ENCODE measurements around the gene OTOP3. TPM values are rescaled to one million over a fixed set of nuclear protein-coding genes. Genes with fewer than 3 reads are reported as not detected.

OTOP3 gene
- total RNA-seq, 1 experiment from 2014 or later = not detected

DNA sequence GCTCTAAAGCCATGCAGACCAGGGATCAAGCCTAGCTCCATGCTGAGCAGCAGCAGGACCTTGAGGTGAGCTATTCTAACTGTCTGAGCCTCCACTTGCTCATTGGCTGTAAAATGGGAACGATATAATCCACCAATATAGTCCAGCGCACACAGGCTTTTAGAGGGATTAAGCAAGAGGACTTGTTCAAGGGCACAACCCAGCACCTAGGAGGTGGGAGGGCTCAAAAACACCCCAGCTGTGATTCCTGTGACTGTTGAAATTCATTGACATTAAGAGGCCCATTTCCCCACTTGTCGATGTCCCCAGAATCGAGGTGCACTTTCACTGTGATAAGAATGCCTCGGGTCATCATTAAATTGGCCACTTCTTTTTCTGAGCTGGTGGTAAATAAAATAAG lies 16.8 kb upstream of the OTOP3 start:
- no peak for TF ChIP-seq EZH2 (IDR thresholded peaks at IDR 0.05; ENCODE audit: low read length, unreplicated experiment)
- TF ChIP-seq, protein P1, sequence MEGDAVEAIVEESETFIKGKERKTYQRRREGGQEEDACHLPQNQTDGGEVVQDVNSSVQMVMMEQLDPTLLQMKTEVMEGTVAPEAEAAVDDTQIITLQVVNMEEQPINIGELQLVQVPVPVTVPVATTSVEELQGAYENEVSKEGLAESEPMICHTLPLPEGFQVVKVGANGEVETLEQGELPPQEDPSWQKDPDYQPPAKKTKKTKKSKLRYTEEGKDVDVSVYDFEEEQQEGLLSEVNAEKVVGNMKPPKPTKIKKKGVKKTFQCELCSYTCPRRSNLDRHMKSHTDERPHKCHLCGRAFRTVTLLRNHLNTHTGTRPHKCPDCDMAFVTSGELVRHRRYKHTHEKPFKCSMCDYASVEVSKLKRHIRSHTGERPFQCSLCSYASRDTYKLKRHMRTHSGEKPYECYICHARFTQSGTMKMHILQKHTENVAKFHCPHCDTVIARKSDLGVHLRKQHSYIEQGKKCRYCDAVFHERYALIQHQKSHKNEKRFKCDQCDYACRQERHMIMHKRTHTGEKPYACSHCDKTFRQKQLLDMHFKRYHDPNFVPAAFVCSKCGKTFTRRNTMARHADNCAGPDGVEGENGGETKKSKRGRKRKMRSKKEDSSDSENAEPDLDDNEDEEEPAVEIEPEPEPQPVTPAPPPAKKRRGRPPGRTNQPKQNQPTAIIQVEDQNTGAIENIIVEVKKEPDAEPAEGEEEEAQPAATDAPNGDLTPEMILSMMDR (conservative IDR thresholded peaks at IDR 0.05; ENCODE audit: low read depth, low read length) = no peak
- TF ChIP-seq EZH2phosphoT487 (IDR thresholded peaks at IDR 0.05; ENCODE audit: borderline replicate concordance, low read length) = no peak
- DNase-seq = no peak
- no peaks in the 10 kb centered on the region; the same call in 1 of the 2 replicates for H3K4me1 ChIP-seq (ENCODE audit: insufficient read depth, low read length)
- no peaks in the 10 kb centered on the region for H4K20me1 ChIP-seq (ENCODE audit: low read length)
- POLR2A ChIA-PET (ENCODE audit: unreplicated experiment) = no interaction called here
- ATAC-seq = no peak
- intact Hi-C loops (cut with micrococcal nuclease) = no loop called here
- H3F3A ChIP-seq (ENCODE audit: low read length, unreplicated experiment) = no peaks in the 10 kb centered on the region
- H3K9me3 ChIP-seq (ENCODE audit: low read length) = no peaks in the 10 kb centered on the region
- H3K9ac ChIP-seq (ENCODE audit: low read length) = no peak overlapping the region
- H3K79me2 ChIP-seq (ENCODE audit: low read length) = no peaks in the 10 kb centered on the region
- peaks cover 15% of the 10 kb centered on the region for H3K27me3 ChIP-seq (ENCODE audit: low read length)
- no peaks in the 10 kb centered on the region for H3K36me3 ChIP-seq (ENCODE audit: low read depth, low read length)
- no TSS peak for BruUV-seq (replicated peaks)
- no peak overlapping the region for H3K27ac ChIP-seq (ENCODE audit: low read length)
- no peak overlapping the region for H3K4me3 ChIP-seq (ENCODE audit: low read length)
- no peak overlapping the region for H3K4me2 ChIP-seq (ENCODE audit: low read length)
- H3K9me2 ChIP-seq (replicated peaks; ENCODE audit: low read length) = no peaks in the 10 kb centered on the region
- CTCF ChIA-PET = no interaction called here
- H2AFZ ChIP-seq (ENCODE audit: low read length) = no peak overlapping the region

DNA sequence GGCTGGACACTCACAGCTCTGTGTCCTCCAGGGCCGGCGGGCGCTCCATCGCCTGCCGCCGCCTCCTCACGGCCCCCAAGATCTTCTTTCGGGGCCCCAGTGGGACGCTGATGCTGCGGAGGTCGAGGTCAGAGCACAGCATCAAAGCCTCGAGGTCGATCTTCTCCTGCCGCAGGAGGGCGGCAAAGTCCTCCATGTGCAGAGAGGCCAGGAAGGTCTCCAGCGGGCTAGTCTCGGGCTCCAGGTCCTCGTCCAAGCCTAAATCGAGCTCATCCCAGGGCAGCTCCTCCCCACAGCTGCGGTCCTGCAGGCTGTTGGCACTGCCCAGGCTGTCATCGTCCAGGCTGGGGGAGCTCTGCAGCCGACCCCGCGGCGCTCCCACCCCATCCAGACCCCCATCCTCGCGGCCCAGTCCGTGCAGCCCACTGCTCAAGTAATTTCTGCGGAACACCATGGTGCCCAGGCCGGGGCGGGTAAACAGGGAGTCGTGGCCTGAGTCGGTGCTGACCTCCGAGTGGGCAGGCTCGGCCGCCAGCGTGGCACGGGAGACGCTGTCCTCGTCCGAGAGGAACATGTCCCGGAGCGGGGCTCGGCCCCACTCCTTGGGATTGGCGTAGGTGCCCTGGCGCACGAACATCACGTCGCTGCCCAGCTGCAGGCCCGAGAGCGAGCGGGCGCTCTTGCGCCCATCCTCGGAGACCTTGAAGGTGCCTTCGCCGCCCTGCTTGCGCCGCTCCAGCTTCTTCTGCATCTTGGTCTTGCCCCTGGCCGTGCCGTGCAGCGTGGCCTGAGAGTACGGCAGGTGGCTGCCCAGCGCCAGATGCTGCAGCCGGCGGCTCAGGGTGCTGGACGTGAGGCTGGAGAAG lies 16.0 kb upstream of the OTOP3 start:
- H4K20me1 ChIP-seq (ENCODE audit: low read length) = no peaks in the 10 kb centered on the region
- no peak overlapping the region for H3K4me3 ChIP-seq (ENCODE audit: low read length)
- H2AFZ ChIP-seq (ENCODE audit: low read length) = no peak overlapping the region
- H3K4me2 ChIP-seq (ENCODE audit: low read length) = no peak overlapping the region
- H3K9me2 ChIP-seq (replicated peaks; ENCODE audit: low read length) = no peaks in the 10 kb centered on the region
- intact Hi-C loops (cut with micrococcal nuclease) = no loop called here
- H3K4me1 ChIP-seq (ENCODE audit: insufficient read depth, low read length) = no peaks in the 10 kb centered on the region; the same call in 1 of the 2 replicates
- no peaks in the 10 kb centered on the region for H3K9me3 ChIP-seq (ENCODE audit: low read length)
- peaks cover 23% of the 10 kb centered on the region for H3K27me3 ChIP-seq (ENCODE audit: low read length)
- ChIA-PET CTCF (no interaction called here), POLR2A (ENCODE audit: unreplicated experiment) (no interaction called here)
- H3F3A ChIP-seq (ENCODE audit: low read length, unreplicated experiment) = no peaks in the 10 kb centered on the region
- H3K79me2 ChIP-seq (ENCODE audit: low read length) = no peaks in the 10 kb centered on the region
- BruUV-seq (replicated peaks) = no TSS peak
- no peaks in the 10 kb centered on the region for H3K36me3 ChIP-seq (ENCODE audit: low read depth, low read length)
- no peak overlapping the region for H3K27ac ChIP-seq (ENCODE audit: low read length)
- DNase-seq = no peak
- no peak overlapping the region for H3K9ac ChIP-seq (ENCODE audit: low read length)
- ATAC-seq = no peak
- TF ChIP-seq EZH2 (IDR thresholded peaks at IDR 0.05; ENCODE audit: low read length, unreplicated experiment) = no peak

DNA sequence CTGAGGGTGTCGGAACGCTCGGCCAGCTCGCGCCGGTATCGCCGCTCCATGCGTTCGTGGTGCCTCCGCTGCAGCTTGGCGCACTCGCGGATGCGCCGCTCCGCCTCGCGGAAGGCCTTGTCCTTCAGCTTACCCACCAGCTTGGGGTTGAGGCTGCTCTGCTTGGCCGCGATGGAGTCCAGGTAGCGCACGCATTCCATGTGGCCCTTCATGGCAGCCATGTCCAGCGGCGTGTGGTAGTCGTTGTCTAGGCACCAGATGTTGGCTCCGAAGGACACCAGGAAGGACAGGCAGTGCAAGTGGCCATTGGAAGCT lies 15.4 kb upstream of the OTOP3 start:
- H3K9me3 ChIP-seq (ENCODE audit: low read length) = no peaks in the 10 kb centered on the region
- no peaks in the 10 kb centered on the region for H3K9me2 ChIP-seq (replicated peaks; ENCODE audit: low read length)
- no peak overlapping the region for H3K9ac ChIP-seq (ENCODE audit: low read length)
- ATAC-seq = no peak
- no peak overlapping the region for H3K27ac ChIP-seq (ENCODE audit: low read length)
- POLR2A ChIA-PET (ENCODE audit: unreplicated experiment) = no interaction called here
- DNase-seq = no peak
- no peak overlapping the region for H3K4me3 ChIP-seq (ENCODE audit: low read length)
- intact Hi-C loops (cut with micrococcal nuclease) = no loop called here
- no peak overlapping the region for H2AFZ ChIP-seq (ENCODE audit: low read length)
- TF ChIP-seq, protein P1 (conservative IDR thresholded peaks at IDR 0.05; ENCODE audit: low read depth, low read length) = no peak
- no peak for TF ChIP-seq EZH2phosphoT487 (IDR thresholded peaks at IDR 0.05; ENCODE audit: borderline replicate concordance, low read length)
- no peak for TF ChIP-seq EZH2 (IDR thresholded peaks at IDR 0.05; ENCODE audit: low read length, unreplicated experiment)
- H3K79me2 ChIP-seq (ENCODE audit: low read length) = no peaks in the 10 kb centered on the region
- H4K20me1 ChIP-seq (ENCODE audit: low read length) = no peaks in the 10 kb centered on the region
- no peaks in the 10 kb centered on the region for H3F3A ChIP-seq (ENCODE audit: low read length, unreplicated experiment)
- CTCF ChIA-PET = no interaction called here
- H3K4me1 ChIP-seq (ENCODE audit: insufficient read depth, low read length) = no peaks in the 10 kb centered on the region; the same call in 1 of the 2 replicates
- H3K36me3 ChIP-seq (ENCODE audit: low read depth, low read length) = no peaks in the 10 kb centered on the region
- peaks cover 28% of the 10 kb centered on the region for H3K27me3 ChIP-seq (ENCODE audit: low read length)
- H3K4me2 ChIP-seq (ENCODE audit: low read length) = no peak overlapping the region
- BruUV-seq (replicated peaks) = no TSS peak

Measured in PC-3 (cell line).